ENCODE results near the gene TPSD1.

Gene TPSD1

DNA sequence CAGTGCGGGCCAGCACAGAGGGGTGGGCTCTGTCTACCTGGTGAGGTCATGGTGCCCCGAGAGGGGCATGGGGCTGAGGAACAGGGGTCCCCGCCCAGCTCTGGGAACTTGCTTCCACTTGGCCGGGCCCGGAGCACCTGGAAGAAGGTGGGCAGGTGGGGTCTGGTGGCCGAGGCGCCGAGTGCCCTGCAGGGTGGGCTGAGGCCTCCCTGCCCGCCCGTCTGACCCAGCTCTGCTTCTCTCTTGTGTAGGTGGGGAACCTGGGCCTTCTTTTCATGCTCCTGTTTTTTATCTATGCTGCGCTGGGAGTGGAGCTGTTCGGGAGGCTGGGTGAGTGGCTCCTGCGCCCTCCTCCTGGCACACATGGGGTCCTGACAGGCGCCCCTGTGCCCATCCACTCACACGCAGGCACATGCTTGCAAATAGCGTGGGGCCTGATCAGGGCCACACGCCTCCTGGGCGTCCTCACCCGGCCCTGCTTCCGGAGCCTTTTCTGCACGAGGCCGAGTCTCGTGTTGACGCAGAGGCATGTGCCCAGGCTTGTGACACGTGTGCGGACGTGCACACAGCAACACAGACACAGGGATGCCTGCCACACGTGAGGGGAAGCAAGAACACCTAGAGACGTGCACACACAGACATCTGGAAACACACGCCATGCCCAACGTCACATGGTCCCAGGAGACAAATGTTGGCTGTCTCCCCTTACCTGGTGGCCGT is 39.0 kb upstream of the TPSD1 start:
- WGBS (ENCODE audit: insufficient coverage) = 93% methylated on average over 30 of the region's 32 CpGs
- CTCF ChIA-PET = no interaction called here

DNA sequence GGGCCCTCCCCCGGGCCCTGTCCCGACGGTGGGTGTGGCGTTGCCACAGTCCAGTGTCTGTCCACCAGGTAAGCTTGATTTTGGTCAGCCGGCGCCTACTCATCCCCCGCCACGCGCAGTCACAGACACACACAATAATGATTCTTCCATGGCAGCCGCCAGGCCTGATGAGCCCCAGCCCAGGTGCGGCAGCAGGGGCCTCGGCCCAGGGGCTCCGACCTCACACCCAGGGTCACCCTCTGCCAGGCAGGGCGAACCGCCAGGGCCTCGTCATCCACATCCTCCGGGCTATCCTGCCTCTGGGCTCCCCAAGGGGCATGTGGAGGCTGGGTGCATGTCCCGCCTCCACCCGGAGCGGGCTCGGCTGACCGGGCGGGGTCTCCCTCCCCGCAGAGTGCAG is 38.3 kb upstream of the TPSD1 start:
- Histone ChIP-seq H3K4me1 (ENCODE audit: control extremely low read depth in 1 of 4, control insufficient read depth in 4 of 4, insufficient read depth in 4 of 4, low read length in 3 of 4) (no peaks in the 10 kb centered on the region), H3K4me3 (ENCODE audit: control insufficient read depth in 1 of 7, extremely low read depth in 1 of 7, insufficient read depth in 4 of 7, low read depth in 2 of 7, low read length in 6 of 7) (no peak overlapping the region), H3K9me3 (ENCODE audit: control extremely low read depth in 1 of 5, control insufficient read depth in 4 of 5, insufficient read depth in 2 of 5, low read depth in 1 of 5, low read length in 4 of 5) (no peaks in the 10 kb centered on the region), H3K36me3 (ENCODE audit: control insufficient read depth in 4 of 4, insufficient read depth in 4 of 4, low read length in 3 of 4) (no peaks in the 10 kb centered on the region), H3K27me3 (replicated peaks in 2 of 5; ENCODE audit: control insufficient read depth in 4 of 5, insufficient read depth in 5 of 5, low read length in 4 of 5) (no peaks in the 10 kb centered on the region), H3K27ac (ENCODE audit: insufficient read depth in 1 of 2, low read depth in 1 of 2, low read length in 2 of 2, poor library complexity in 1 of 2, severe bottlenecking in 2 of 2) (no peak overlapping the region)
- DNase-seq = no peak
- CTCF ChIA-PET = no interaction called here
- POLR2A ChIA-PET = interaction anchor here (0.5 kb wide), 1 partner anchor 242 kb away, joined by 4 read pairs; no protein-coding TSS in a partner anchor
- 92% methylated on average over 21 of the region's 24 CpGs for WGBS (ENCODE audit: insufficient coverage)

More for the DNA sequence above, 39.0 kb upstream of the TPSD1 start:
- Histone ChIP-seq H3K36me3 (ENCODE audit: control insufficient read depth in 4 of 4, insufficient read depth in 4 of 4, low read length in 3 of 4) (no peaks in the 10 kb centered on the region), H3K4me3 (ENCODE audit: control insufficient read depth in 1 of 7, extremely low read depth in 1 of 7, insufficient read depth in 4 of 7, low read depth in 2 of 7, low read length in 6 of 7) (no peak overlapping the region), H3K4me1 (ENCODE audit: control extremely low read depth in 1 of 4, control insufficient read depth in 4 of 4, insufficient read depth in 4 of 4, low read length in 3 of 4) (no peaks in the 10 kb centered on the region), H3K27me3 (replicated peaks in 2 of 5; ENCODE audit: control insufficient read depth in 4 of 5, insufficient read depth in 5 of 5, low read length in 4 of 5) (no peaks in the 10 kb centered on the region), H3K9me3 (ENCODE audit: control extremely low read depth in 1 of 5, control insufficient read depth in 4 of 5, insufficient read depth in 2 of 5, low read depth in 1 of 5, low read length in 4 of 5) (no peaks in the 10 kb centered on the region), H3K27ac (ENCODE audit: insufficient read depth in 1 of 2, low read depth in 1 of 2, low read length in 2 of 2, poor library complexity in 1 of 2, severe bottlenecking in 2 of 2) (no peak overlapping the region)
- no peak for DNase-seq
- POLR2A ChIA-PET = no interaction called here

DNA sequence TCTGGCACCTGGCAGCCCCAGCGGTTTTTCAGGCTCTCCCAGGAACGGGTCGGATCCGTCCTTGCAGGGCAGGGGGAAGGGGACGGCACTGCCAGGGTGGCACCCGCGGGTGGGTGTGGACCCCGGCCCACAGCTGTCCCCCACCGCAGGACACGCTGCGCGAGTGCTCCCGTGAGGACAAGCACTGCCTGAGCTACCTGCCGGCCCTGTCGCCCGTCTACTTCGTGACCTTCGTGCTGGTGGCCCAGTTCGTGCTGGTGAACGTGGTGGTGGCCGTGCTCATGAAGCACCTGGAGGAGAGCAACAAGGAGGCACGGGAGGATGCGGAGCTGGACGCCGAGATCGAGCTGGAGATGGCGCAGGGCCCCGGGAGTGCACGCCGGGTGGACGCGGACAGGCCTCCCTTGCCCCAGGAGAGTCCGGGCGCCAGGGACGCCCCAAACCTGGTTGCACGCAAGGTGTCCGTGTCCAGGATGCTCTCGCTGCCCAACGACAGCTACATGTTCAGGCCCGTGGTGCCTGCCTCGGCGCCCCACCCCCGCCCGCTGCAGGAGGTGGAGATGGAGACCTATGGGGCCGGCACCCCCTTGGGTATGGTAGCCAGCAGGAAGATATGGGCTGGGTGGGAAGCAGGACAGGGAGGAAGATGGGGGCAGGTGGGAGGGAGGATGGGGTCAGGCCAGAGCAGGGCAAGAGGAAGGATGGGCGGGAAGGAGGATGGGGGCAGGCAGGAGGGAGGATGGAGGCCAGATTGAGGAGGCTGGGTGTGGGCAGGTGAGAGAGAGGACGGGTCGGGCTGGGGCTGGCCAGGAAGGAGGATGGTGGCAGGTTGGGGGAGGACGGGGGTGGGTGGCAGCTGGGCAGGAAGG is 37.6 kb upstream of the TPSD1 start:
- H3K27ac ChIP-seq (ENCODE audit: insufficient read depth in 1 of 2, low read depth in 1 of 2, low read length in 2 of 2, poor library complexity in 1 of 2, severe bottlenecking in 2 of 2) = no peak overlapping the region

DNA sequence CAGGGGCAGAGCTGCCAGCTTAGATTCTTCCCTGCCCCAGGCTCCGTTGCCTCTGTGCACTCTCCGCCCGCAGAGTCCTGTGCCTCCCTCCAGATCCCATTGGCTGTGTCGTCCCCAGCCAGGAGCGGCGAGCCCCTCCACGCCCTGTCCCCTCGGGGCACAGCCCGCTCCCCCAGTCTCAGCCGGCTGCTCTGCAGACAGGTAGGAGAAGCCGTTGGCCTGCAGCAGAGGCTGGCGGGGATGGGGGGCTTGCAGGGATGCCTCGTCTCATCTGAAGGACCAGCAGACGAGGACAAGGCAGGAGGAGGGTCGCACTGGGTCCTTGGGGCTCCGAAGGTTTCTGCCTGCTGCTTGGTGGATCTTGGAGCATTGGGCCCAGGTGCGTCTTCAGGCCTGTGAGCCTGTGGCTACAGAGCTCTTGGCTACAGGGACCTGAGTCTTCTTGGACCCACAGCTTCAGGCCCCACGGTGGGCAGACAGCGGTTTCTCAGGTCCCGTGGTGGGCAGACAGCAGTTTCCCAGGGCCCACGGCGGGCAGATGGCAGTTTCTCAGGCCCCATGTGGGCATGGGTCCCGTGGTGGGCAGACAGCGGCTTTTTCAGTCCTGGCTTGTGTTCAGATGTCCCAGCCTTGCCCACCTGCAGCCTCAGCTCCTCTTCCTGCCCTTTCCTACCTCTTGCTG is 36.8 kb upstream of the TPSD1 start:
- no peak for DNase-seq
- Histone ChIP-seq H3K27me3 (replicated peaks in 2 of 5; ENCODE audit: control insufficient read depth in 4 of 5, insufficient read depth in 5 of 5, low read length in 4 of 5) (no peaks in the 10 kb centered on the region), H3K36me3 (ENCODE audit: control insufficient read depth in 4 of 4, insufficient read depth in 4 of 4, low read length in 3 of 4) (no peaks in the 10 kb centered on the region), H3K4me1 (ENCODE audit: control extremely low read depth in 1 of 4, control insufficient read depth in 4 of 4, insufficient read depth in 4 of 4, low read length in 3 of 4) (no peaks in the 10 kb centered on the region), H3K9me3 (ENCODE audit: control extremely low read depth in 1 of 5, control insufficient read depth in 4 of 5, insufficient read depth in 2 of 5, low read depth in 1 of 5, low read length in 4 of 5) (no peaks in the 10 kb centered on the region), H3K27ac (ENCODE audit: insufficient read depth in 1 of 2, low read depth in 1 of 2, low read length in 2 of 2, poor library complexity in 1 of 2, severe bottlenecking in 2 of 2) (no peak overlapping the region), H3K4me3 (ENCODE audit: control insufficient read depth in 1 of 7, extremely low read depth in 1 of 7, insufficient read depth in 4 of 7, low read depth in 2 of 7, low read length in 6 of 7) (no peak overlapping the region)
- POLR2A ChIA-PET = no interaction called here
- 86% methylated on average over 24 of the region's 24 CpGs for WGBS (ENCODE audit: insufficient coverage)
- CTCF ChIA-PET = interaction anchor here (1.2 kb wide), 1 partner anchor 11 kb away, joined by 4 read pairs; no protein-coding TSS in a partner anchor

More for the DNA sequence above, 37.6 kb upstream of the TPSD1 start:
- H3K9me3 ChIP-seq (ENCODE audit: control extremely low read depth in 1 of 5, control insufficient read depth in 4 of 5, insufficient read depth in 2 of 5, low read depth in 1 of 5, low read length in 4 of 5) = no peaks in the 10 kb centered on the region
- no peak overlapping the region for H3K4me3 ChIP-seq (ENCODE audit: control insufficient read depth in 1 of 7, extremely low read depth in 1 of 7, insufficient read depth in 4 of 7, low read depth in 2 of 7, low read length in 6 of 7)
- POLR2A ChIA-PET = interaction anchor here (0.5 kb wide), 1 partner anchor 241 kb away, joined by 4 read pairs; no protein-coding TSS in a partner anchor
- no peak for DNase-seq
- H3K36me3 ChIP-seq (ENCODE audit: control insufficient read depth in 4 of 4, insufficient read depth in 4 of 4, low read length in 3 of 4) = no peaks in the 10 kb centered on the region
- no peaks in the 10 kb centered on the region for H3K27me3 ChIP-seq (replicated peaks in 2 of 5; ENCODE audit: control insufficient read depth in 4 of 5, insufficient read depth in 5 of 5, low read length in 4 of 5)
- CTCF ChIA-PET = no interaction called here
- H3K4me1 ChIP-seq (ENCODE audit: control extremely low read depth in 1 of 4, control insufficient read depth in 4 of 4, insufficient read depth in 4 of 4, low read length in 3 of 4) = no peaks in the 10 kb centered on the region
- WGBS (ENCODE audit: insufficient coverage) = 93% methylated on average over 48 of the region's 49 CpGs

DNA sequence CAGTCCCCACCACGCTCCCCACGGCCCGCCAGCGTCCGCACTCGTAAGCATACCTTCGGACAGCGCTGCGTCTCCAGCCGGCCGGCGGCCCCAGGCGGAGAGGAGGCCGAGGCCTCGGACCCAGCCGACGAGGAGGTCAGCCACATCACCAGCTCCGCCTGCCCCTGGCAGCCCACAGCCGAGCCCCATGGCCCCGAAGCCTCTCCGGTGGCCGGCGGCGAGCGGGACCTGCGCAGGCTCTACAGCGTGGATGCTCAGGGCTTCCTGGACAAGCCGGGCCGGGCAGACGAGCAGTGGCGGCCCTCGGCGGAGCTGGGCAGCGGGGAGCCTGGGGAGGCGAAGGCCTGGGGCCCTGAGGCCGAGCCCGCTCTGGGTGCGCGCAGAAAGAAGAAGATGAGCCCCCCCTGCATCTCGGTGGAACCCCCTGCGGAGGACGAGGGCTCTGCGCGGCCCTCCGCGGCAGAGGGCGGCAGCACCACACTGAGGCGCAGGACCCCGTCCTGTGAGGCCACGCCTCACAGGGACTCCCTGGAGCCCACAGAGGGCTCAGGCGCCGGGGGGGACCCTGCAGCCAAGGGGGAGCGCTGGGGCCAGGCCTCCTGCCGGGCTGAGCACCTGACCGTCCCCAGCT is 35.7 kb upstream of the TPSD1 start:
- H3K36me3 ChIP-seq (ENCODE audit: control insufficient read depth in 4 of 4, insufficient read depth in 4 of 4, low read length in 3 of 4) = no peaks in the 10 kb centered on the region
- ChIA-PET CTCF (interaction anchor here (1.2 kb wide), 1 partner anchor 12 kb away, joined by 4 read pairs; no protein-coding TSS in a partner anchor), POLR2A (no interaction called here)

DNA sequence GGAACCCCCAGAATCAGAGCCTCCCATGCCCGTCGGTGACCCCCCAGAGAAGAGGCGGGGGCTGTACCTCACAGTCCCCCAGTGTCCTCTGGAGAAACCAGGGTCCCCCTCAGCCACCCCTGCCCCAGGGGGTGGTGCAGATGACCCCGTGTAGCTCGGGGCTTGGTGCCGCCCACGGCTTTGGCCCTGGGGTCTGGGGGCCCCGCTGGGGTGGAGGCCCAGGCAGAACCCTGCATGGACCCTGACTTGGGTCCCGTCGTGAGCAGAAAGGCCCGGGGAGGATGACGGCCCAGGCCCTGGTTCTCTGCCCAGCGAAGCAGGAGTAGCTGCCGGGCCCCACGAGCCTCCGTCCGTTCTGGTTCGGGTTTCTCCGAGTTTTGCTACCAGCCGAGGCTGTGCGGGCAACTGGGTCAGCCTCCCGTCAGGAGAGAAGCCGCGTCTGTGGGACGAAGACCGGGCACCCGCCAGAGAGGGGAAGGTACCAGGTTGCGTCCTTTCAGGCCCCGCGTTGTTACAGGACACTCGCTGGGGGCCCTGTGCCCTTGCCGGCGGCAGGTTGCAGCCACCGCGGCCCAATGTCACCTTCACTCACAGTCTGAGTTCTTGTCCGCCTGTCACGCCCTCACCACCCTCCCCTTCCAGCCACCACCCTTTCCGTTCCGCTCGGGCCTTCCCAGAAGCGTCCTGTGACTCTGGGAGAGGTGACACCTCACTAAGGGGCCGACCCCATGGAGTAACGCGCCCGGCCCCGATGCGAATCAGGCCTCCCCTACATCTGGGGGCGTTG is 34.8 kb upstream of the TPSD1 start:
- Histone ChIP-seq H3K27me3 (replicated peaks in 2 of 5; ENCODE audit: control insufficient read depth in 4 of 5, insufficient read depth in 5 of 5, low read length in 4 of 5) (no peaks in the 10 kb centered on the region), H3K36me3 (ENCODE audit: control insufficient read depth in 4 of 4, insufficient read depth in 4 of 4, low read length in 3 of 4) (no peaks in the 10 kb centered on the region), H3K27ac (ENCODE audit: insufficient read depth in 1 of 2, low read depth in 1 of 2, low read length in 2 of 2, poor library complexity in 1 of 2, severe bottlenecking in 2 of 2) (no peak overlapping the region), H3K4me1 (ENCODE audit: control extremely low read depth in 1 of 4, control insufficient read depth in 4 of 4, insufficient read depth in 4 of 4, low read length in 3 of 4) (no peaks in the 10 kb centered on the region), H3K4me3 (ENCODE audit: control insufficient read depth in 1 of 7, extremely low read depth in 1 of 7, insufficient read depth in 4 of 7, low read depth in 2 of 7, low read length in 6 of 7) (no peak overlapping the region), H3K9me3 (ENCODE audit: control extremely low read depth in 1 of 5, control insufficient read depth in 4 of 5, insufficient read depth in 2 of 5, low read depth in 1 of 5, low read length in 4 of 5) (no peaks in the 10 kb centered on the region)
- DNase-seq = no peak
- POLR2A ChIA-PET = no interaction called here
- 91% methylated on average over 47 of the region's 48 CpGs for WGBS (ENCODE audit: insufficient coverage)
- CTCF ChIA-PET = no interaction called here

More for the DNA sequence above, 35.7 kb upstream of the TPSD1 start:
- no peak for DNase-seq
- H3K4me3 ChIP-seq (ENCODE audit: control insufficient read depth in 1 of 7, extremely low read depth in 1 of 7, insufficient read depth in 4 of 7, low read depth in 2 of 7, low read length in 6 of 7) = no peak overlapping the region
- no peaks in the 10 kb centered on the region for H3K4me1 ChIP-seq (ENCODE audit: control extremely low read depth in 1 of 4, control insufficient read depth in 4 of 4, insufficient read depth in 4 of 4, low read length in 3 of 4)
- H3K27me3 ChIP-seq (replicated peaks in 2 of 5; ENCODE audit: control insufficient read depth in 4 of 5, insufficient read depth in 5 of 5, low read length in 4 of 5) = no peaks in the 10 kb centered on the region
- H3K27ac ChIP-seq (ENCODE audit: insufficient read depth in 1 of 2, low read depth in 1 of 2, low read length in 2 of 2, poor library complexity in 1 of 2, severe bottlenecking in 2 of 2) = no peak overlapping the region
- 94% methylated on average over 48 of the region's 55 CpGs for WGBS (ENCODE audit: insufficient coverage)
- no peaks in the 10 kb centered on the region for H3K9me3 ChIP-seq (ENCODE audit: control extremely low read depth in 1 of 5, control insufficient read depth in 4 of 5, insufficient read depth in 2 of 5, low read depth in 1 of 5, low read length in 4 of 5)

Data from common myeloid progenitor, CD34-positive (primary cell).